DMS79 (cell line): ENCODE results near the gene RNF144A.
"Not testable (repeated sequence)": the region's sequence is repeated elsewhere in the genome, so short reads cannot be mapped to it uniquely, and the experiment has no call there.

ENCODE experiments used
- DNase-seq: peaks from one replicate; lab custom pipeline; 2025; lab: John Stamatoyannopoulos, UW

Gene RNF144A

GRCh38 chr2:6917071-6917760, at the start of gene RNF144A:
Gene RNF144A, plus strand, starts transcription at chr2:6917412. Its CDS starts 79,515 bp downstream, at chr2:6996927.
- no peak for DNase-seq

- DNase-seq, result no peak
Observed at GRCh38 chr2:6872394-6872793, 44.8 kb upstream of the RNF144A start.

- no peak for DNase-seq
Observed at GRCh38 chr2:6874032-6874431, 43.2 kb upstream of the RNF144A start.

- DNase-seq, result no peak
Observed at GRCh38 chr2:6876309-6876708, 40.9 kb upstream of the RNF144A start.

GRCh38 chr2:6877402-6878304, 39.6 kb upstream of the RNF144A start, which contains the start of gene RSAD2:
Gene RSAD2, plus strand, starts transcription at chr2:6877777. Its CDS starts 24 bp downstream, at chr2:6877801.
- peak; percentile 61 for DNase-seq

GRCh38 chr2:6878549-6878948, 38.7 kb upstream of the RNF144A start:
- no peak for DNase-seq

GRCh38 chr2:6879011-6879410, 38.2 kb upstream of the RNF144A start:
- DNase-seq, result no peak

- no peak for DNase-seq
Observed at GRCh38 chr2:6880200-6880733, 36.9 kb upstream of the RNF144A start.

GRCh38 chr2:6881046-6881445, 36.2 kb upstream of the RNF144A start:
- DNase-seq, result no peak

GRCh38 chr2:6881516-6881915, 35.7 kb upstream of the RNF144A start:
- DNase-seq, result no peak

- peak; percentile 11 for DNase-seq
Observed at GRCh38 chr2:6883448-6884122, 33.6 kb upstream of the RNF144A start.

- DNase-seq, result no peak
Observed at GRCh38 chr2:6885551-6885950, 31.7 kb upstream of the RNF144A start.

GRCh38 chr2:6885968-6886367, 31.2 kb upstream of the RNF144A start:
- no peak for DNase-seq

- no peak for DNase-seq
Observed at GRCh38 chr2:6887751-6888192, 29.4 kb upstream of the RNF144A start.

GRCh38 chr2:6888724-6889123, 28.5 kb upstream of the RNF144A start:
- DNase-seq, result no peak

- no peak for DNase-seq
Observed at GRCh38 chr2:6893876-6894482, 23.2 kb upstream of the RNF144A start.

- DNase-seq, result no peak
Observed at GRCh38 chr2:6896930-6897759, 20.1 kb upstream of the RNF144A start.

GRCh38 chr2:6902581-6902980, 14.6 kb upstream of the RNF144A start:
- DNase-seq, result not testable (repeated sequence)

GRCh38 chr2:6905668-6906067, 11.5 kb upstream of the RNF144A start:
- DNase-seq, result no peak

- no peak for DNase-seq
Observed at GRCh38 chr2:6906165-6906741, 11.0 kb upstream of the RNF144A start.
